ENCODE data around the gene PATE4. TPM values are rescaled to one million over a fixed set of nuclear protein-coding genes. Genes with fewer than 3 reads are reported as not detected.

Gene PATE4
- polyA plus RNA-seq (2013, experiment 1 of 2): not detected
- polyA plus RNA-seq (2013, experiment 2 of 2): not detected

DNA sequence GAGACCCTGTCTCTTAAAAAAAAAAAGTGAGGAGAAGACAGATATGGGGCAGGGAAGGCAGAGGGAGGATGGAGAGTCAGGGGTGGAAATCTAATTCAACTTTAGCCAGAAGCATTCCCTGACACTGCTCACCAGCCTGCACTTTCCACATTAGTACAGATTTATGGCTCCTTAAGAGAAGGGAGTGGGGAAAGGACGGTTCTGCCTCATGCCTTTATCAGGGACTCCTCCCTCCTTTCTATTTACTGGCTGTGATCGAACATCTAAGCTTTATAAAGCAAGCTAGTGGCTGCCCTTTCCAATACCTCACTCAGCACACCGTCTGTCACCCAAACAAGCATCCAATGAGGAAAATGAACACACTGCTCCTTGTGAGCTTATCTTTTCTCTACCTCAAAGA is at the start of gene PATE4:
Gene PATE4, plus strand, starts transcription at position 301 of the 400 bp plus-strand sequence. Its CDS starts 44 bp downstream, at position 345.
- Histone ChIP-seq H3K4me1 (ENCODE audit: insufficient read depth, low read length) (no peaks in the 10 kb centered on the region), H3K27ac (ENCODE audit: low read depth, low read length) (no peak within 1 kb of the TSS)
- 73% methylated on average over 3 of the region's 3 CpGs for WGBS

GRCh38 chr11:125784678-125785077 is 48.4 kb upstream of the PATE4 start:
- Histone ChIP-seq H3K9me3 (ENCODE audit: insufficient read depth, low read depth, low read length) (no peaks in the 10 kb centered on the region), H3K36me3 (ENCODE audit: insufficient read depth, low read length) (no peaks in the 10 kb centered on the region), H3K9ac (ENCODE audit: low read depth, low read length) (no peak overlapping the region), H3K27me3 (ENCODE audit: insufficient read depth, low read length) (no peaks in the 10 kb centered on the region), H3K4me3 (ENCODE audit: low read length) (no peak overlapping the region), H3K4me1 (ENCODE audit: insufficient read depth, low read length) (no peaks in the 10 kb centered on the region), H3K27ac (ENCODE audit: low read depth, low read length) (no peak overlapping the region)
- 75% methylated on average over 1 of the region's 2 CpGs for WGBS

More for the DNA sequence above, at the start of gene PATE4:
- H3K4me3 ChIP-seq (ENCODE audit: low read length): no peak within 1 kb of the TSS
- no peak within 1 kb of the TSS for H3K9ac ChIP-seq (ENCODE audit: low read depth, low read length)
- H3K9me3 ChIP-seq (ENCODE audit: insufficient read depth, low read depth, low read length): no peaks in the 10 kb centered on the region
- H3K36me3 ChIP-seq (ENCODE audit: insufficient read depth, low read length): no peaks in the 10 kb centered on the region
- no peaks in the 10 kb centered on the region; the same call in 1 of the 2 replicates for H3K27me3 ChIP-seq (ENCODE audit: insufficient read depth, low read length)

- Histone ChIP-seq H3K9ac (ENCODE audit: low read depth, low read length) (no peak within 1 kb of the TSS), H3K4me3 (ENCODE audit: low read length) (no peak within 1 kb of the TSS), H3K9me3 (ENCODE audit: insufficient read depth, low read depth, low read length) (no peaks in the 10 kb centered on the region), H3K4me1 (ENCODE audit: insufficient read depth, low read length) (no peaks in the 10 kb centered on the region), H3K27me3 (ENCODE audit: insufficient read depth, low read length) (no peaks in the 10 kb centered on the region), H3K36me3 (ENCODE audit: insufficient read depth, low read length) (no peaks in the 10 kb centered on the region), H3K27ac (ENCODE audit: low read depth, low read length) (no peak within 1 kb of the TSS)
- WGBS: 93% methylated on average over 2 of the region's 2 CpGs
Observed at GRCh38 chr11:125787827-125788226, 45.3 kb upstream of the PATE4 start, which contains the start of gene PATE3. TSS of gene PATE3 (plus strand) at chr11:125788127. CDS start at chr11:125788152, 25 bp downstream.

- Histone ChIP-seq H3K4me3 (ENCODE audit: low read length) (no peak overlapping the region), H3K4me1 (ENCODE audit: insufficient read depth, low read length) (no peaks in the 10 kb centered on the region), H3K36me3 (ENCODE audit: insufficient read depth, low read length) (no peaks in the 10 kb centered on the region), H3K27me3 (ENCODE audit: insufficient read depth, low read length) (no peaks in the 10 kb centered on the region), H3K9me3 (ENCODE audit: insufficient read depth, low read depth, low read length) (0 out of 2 replicates have a peak, but pooled peaks cover 5% of the 10 kb centered on the region), H3K27ac (ENCODE audit: low read depth, low read length) (no peak overlapping the region), H3K9ac (ENCODE audit: low read depth, low read length) (no peak overlapping the region)
- WGBS: 96% methylated on average over 3 of the region's 4 CpGs
Observed at GRCh38 chr11:125790825-125791224, 42.3 kb upstream of the PATE4 start.

DNA sequence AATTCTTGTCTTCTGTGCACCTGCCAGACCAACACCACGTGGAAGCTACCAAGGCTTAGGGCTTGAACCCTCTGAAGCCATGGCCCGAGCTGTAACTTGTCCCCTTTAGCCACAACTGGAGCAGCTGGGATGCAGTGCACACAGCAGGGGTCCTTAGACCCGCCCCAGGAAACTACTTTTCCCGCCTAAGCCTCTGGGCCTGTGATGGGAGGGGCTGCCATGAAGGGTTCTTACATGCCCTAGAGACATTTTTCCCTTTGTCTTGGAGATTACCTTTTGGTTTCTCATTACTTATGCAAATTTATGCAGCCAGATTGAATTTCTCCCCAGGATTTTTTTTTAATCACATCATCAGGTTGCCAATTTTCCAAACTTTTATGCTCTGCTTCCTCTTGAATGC is 35.5 kb upstream of the PATE4 start:
- WGBS: 20% methylated on average over 4 of the region's 4 CpGs
- no peak overlapping the region for H3K9ac ChIP-seq (ENCODE audit: low read depth, low read length)
- H3K9me3 ChIP-seq (ENCODE audit: insufficient read depth, low read depth, low read length): peaks cover 29% of the 10 kb centered on the region
- no peaks in the 10 kb centered on the region for H3K27me3 ChIP-seq (ENCODE audit: insufficient read depth, low read length)
- no peaks in the 10 kb centered on the region for H3K36me3 ChIP-seq (ENCODE audit: insufficient read depth, low read length)
- H3K27ac ChIP-seq (ENCODE audit: low read depth, low read length): 0 out of 2 replicates have a peak overlapping the region, but pooled peaks have one; percentile 41
- no peak overlapping the region for H3K4me3 ChIP-seq (ENCODE audit: low read length)
- no peaks in the 10 kb centered on the region for H3K4me1 ChIP-seq (ENCODE audit: insufficient read depth, low read length)

GRCh38 chr11:125799808-125800207 is 33.3 kb upstream of the PATE4 start:
- peaks cover 31% of the 10 kb centered on the region for H3K9me3 ChIP-seq (ENCODE audit: insufficient read depth, low read depth, low read length)
- WGBS: 68% methylated on average over 1 of the region's 2 CpGs

GRCh38 chr11:125802387-125802786 is 30.7 kb upstream of the PATE4 start:
- no CpG with 5 or more reads among the region's 1 CpG for WGBS
- Histone ChIP-seq H3K9ac (ENCODE audit: low read depth, low read length) (no peak overlapping the region), H3K9me3 (ENCODE audit: insufficient read depth, low read depth, low read length) (peaks cover 30% of the 10 kb centered on the region), H3K27ac (ENCODE audit: low read depth, low read length) (no peak overlapping the region), H3K36me3 (ENCODE audit: insufficient read depth, low read length) (no peaks in the 10 kb centered on the region), H3K4me1 (ENCODE audit: insufficient read depth, low read length) (no peaks in the 10 kb centered on the region), H3K27me3 (ENCODE audit: insufficient read depth, low read length) (no peaks in the 10 kb centered on the region), H3K4me3 (ENCODE audit: low read length) (no peak overlapping the region)

More at GRCh38 chr11:125799808-125800207, 33.3 kb upstream of the PATE4 start:
- Histone ChIP-seq H3K36me3 (ENCODE audit: insufficient read depth, low read length) (no peaks in the 10 kb centered on the region), H3K4me1 (ENCODE audit: insufficient read depth, low read length) (no peaks in the 10 kb centered on the region), H3K9ac (ENCODE audit: low read depth, low read length) (no peak overlapping the region), H3K4me3 (ENCODE audit: low read length) (no peak overlapping the region), H3K27me3 (ENCODE audit: insufficient read depth, low read length) (no peaks in the 10 kb centered on the region), H3K27ac (ENCODE audit: low read depth, low read length) (no peak overlapping the region)

DNA sequence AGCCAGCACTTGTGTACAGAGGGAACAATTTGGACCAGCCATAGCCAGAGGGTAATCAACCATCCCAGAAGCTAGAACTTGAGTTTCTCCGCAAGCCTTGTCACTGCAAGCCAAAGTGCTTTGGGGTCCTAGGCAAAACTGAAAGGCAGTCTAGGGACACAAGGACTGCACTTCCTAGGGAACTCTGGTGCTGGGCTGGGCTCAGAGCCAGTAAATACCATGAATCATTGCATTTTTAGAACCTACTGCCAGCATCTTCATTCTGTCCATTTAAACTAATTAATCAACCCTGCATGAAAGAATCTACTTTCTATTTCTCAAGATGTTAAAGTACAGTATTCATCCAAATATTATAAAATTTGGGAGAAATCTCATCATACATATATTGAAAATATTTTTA is 25.2 kb upstream of the PATE4 start:
- no peaks in the 10 kb centered on the region for H3K4me1 ChIP-seq (ENCODE audit: insufficient read depth, low read length)
- no peak overlapping the region for H3K9ac ChIP-seq (ENCODE audit: low read depth, low read length)
- no peak overlapping the region for H3K27ac ChIP-seq (ENCODE audit: low read depth, low read length)
- no peaks in the 10 kb centered on the region for H3K27me3 ChIP-seq (ENCODE audit: insufficient read depth, low read length)
- peaks cover 5% of the 10 kb centered on the region; the same call in 1 of the 2 replicates for H3K9me3 ChIP-seq (ENCODE audit: insufficient read depth, low read depth, low read length)
- no peaks in the 10 kb centered on the region for H3K36me3 ChIP-seq (ENCODE audit: insufficient read depth, low read length)
- no peak overlapping the region for H3K4me3 ChIP-seq (ENCODE audit: low read length)
- 97% methylated on average over 1 of the region's 1 CpG for WGBS

DNA sequence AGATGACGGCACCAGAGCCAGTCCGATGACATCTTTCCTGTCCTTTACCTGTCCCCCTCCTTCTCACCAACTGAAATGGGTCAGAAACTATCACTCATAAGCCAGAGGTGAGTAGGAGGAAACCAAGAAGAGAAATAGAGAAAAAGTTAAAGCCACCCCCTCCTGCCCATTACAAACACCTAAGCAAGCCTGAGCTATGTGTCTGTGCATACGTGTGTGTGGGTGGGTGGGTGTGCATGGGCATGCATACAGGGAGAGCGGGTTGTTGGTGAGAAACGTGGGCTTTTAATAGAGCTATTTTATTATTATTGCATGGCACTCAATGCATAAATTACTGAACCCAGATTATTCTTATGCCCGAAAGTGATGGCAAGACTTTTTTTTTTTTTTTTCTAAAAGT is 2.6 kb downstream of the PATE4 start:
- H3K27me3 ChIP-seq (ENCODE audit: insufficient read depth, low read length): no peaks in the 10 kb centered on the region; the same call in 1 of the 2 replicates
- H3K9me3 ChIP-seq (ENCODE audit: insufficient read depth, low read depth, low read length): no peaks in the 10 kb centered on the region
- no peaks in the 10 kb centered on the region for H3K36me3 ChIP-seq (ENCODE audit: insufficient read depth, low read length)
- 75% methylated on average over 5 of the region's 6 CpGs for WGBS
- no peak overlapping the region for H3K9ac ChIP-seq (ENCODE audit: low read depth, low read length)
- no peak overlapping the region for H3K27ac ChIP-seq (ENCODE audit: low read depth, low read length)
- H3K4me1 ChIP-seq (ENCODE audit: insufficient read depth, low read length): no peaks in the 10 kb centered on the region
- no peak overlapping the region for H3K4me3 ChIP-seq (ENCODE audit: low read length)

DNA sequence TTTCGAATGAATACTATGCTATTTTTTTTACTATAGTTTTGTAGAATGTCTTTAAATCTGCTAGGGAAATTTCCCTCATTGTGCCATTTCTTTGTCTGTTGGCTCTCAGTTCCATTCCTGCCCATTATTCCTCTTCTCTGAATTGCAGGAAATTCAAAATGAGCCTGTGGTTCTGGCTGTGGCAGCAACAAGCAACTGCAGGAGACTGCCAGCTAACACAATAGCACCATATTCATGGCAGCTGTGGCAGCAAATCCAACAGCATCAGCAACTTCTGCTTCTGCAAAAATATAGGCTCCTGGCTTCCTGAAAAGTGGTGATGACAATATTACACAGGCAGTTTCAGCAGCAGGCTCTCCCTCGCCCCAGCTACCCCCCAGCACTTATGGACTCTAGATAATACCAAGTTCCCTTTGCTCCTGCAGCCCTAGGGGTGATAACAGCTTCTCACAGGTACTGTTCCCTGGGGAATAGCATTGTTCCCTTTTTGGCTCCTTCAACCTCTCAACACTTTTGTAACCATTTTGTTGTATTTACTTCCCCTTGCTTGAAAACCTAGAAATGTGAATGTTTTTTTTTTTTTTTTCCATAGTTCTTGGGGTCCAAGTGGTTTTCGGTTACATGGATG is 9.3 kb downstream of the PATE4 start:
- Histone ChIP-seq H3K27ac (ENCODE audit: low read depth, low read length) (peak overlapping the region; percentile 15; the same call in 1 of the 2 replicates), H3K36me3 (ENCODE audit: insufficient read depth, low read length) (no peaks in the 10 kb centered on the region), H3K27me3 (ENCODE audit: insufficient read depth, low read length) (no peaks in the 10 kb centered on the region), H3K4me3 (ENCODE audit: low read length) (no peak overlapping the region), H3K4me1 (ENCODE audit: insufficient read depth, low read length) (peaks cover 10% of the 10 kb centered on the region; the same call in 1 of the 2 replicates), H3K9me3 (ENCODE audit: insufficient read depth, low read depth, low read length) (0 out of 2 replicates have a peak, but pooled peaks cover 13% of the 10 kb centered on the region), H3K9ac (ENCODE audit: low read depth, low read length) (no peak overlapping the region)
- 77% methylated on average over 2 of the region's 3 CpGs for WGBS

- Histone ChIP-seq H3K36me3 (ENCODE audit: insufficient read depth, low read length) (no peaks in the 10 kb centered on the region), H3K27me3 (ENCODE audit: insufficient read depth, low read length) (no peaks in the 10 kb centered on the region), H3K9ac (ENCODE audit: low read depth, low read length) (no peak overlapping the region), H3K4me3 (ENCODE audit: low read length) (no peak overlapping the region), H3K27ac (ENCODE audit: low read depth, low read length) (no peak overlapping the region), H3K4me1 (ENCODE audit: insufficient read depth, low read length) (peaks cover 10% of the 10 kb centered on the region; the same call in 1 of the 2 replicates), H3K9me3 (ENCODE audit: insufficient read depth, low read depth, low read length) (0 out of 2 replicates have a peak, but pooled peaks cover 13% of the 10 kb centered on the region)
Observed at GRCh38 chr11:125846188-125846587, 13.1 kb downstream of the PATE4 start.

Measured in HUES64 (cell line).